GM19043 (cell line): ENCODE data around the gene TMEM131L.

Source experiments
- ATAC-seq: cut with Tn5 transposase; IDR thresholded peaks from one replicate; pipeline ENCODE4 v1.9.1; 2021; ENCODE audit warnings: low read depth; ENCODE audit not compliant: unreplicated experiment

Gene TMEM131L

DNA sequence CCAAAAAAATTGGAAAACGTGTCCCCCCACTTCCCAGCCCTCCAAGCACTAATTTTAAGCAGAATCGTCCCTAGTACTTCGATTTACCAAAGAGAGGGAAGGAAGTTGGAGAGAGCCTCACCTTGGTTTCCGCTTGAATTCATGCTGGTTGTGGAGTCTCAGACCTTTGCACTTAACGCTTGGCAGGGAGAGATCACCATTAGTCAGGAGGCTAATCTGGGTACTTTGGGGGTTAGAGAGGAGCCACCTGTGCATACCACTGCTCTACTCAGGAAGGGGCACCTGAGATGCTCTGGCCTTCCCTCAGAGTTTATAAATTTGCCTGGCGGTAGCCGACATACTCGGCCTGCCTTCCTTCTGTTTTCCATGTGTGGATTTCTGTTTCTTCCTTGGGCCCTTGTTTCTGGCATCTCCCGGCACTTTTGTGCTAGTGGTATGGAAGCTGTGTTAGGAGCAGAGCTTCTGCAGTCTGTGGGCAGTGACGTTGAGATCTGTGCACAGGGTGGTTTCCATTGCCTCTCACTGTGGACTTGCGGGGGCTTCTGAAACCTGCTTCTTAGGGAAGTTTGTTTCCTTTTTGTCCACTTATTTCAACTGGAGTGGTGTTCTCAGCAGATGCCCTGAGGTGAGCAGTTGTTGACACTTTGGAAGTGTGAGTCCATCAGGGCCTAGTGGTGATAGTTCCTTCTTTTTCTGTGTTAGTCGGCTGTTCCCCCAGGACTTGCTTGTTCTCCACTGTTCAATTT is 104.2 kb downstream of the TMEM131L start:
- no peak for ATAC-seq

DNA sequence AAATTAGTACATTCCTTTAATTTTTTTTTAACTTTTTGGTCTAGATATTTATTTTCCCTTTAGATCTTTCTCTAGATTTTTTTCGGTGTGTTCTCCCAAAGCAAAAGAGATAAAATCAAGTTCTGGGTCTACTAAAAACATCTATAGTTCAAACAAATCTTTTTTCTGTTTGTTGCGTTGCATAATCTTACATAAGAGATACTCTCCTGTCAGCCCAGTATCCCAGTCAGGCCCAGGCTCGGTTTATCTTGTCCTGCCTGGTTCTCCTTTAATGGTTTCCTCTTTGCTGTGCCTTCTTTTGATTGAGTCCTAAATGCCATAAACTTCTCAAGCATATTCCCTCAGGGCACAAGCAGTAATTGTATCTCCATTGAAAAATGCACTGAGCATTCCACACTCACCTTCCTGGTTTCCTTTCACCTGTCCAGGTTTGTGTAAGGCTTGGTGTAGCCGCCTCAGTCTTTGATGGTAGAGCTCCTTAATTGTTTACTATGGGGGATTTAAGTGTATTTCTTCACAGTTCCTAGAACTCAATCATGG is 104.9 kb downstream of the TMEM131L start:
- ATAC-seq, result no peak

DNA sequence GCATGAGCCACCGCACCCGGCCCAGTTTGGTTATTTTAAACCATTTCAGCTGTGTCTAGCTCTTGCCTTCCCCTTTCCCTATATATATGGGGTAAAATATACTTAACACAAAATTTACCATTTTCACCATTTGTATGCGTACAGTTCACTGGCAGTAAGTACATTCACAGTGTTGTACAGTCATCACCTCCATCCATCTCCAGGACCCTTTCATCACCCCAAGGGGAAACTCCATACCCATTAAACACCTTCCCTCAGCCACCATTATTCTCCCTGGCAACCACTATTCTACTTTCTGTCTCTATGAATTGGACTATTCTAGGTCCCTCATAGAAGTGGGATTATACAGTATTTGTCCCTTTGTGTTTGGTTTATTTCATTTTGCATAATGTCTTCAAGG is 106.4 kb downstream of the TMEM131L start:
- no peak for ATAC-seq

DNA sequence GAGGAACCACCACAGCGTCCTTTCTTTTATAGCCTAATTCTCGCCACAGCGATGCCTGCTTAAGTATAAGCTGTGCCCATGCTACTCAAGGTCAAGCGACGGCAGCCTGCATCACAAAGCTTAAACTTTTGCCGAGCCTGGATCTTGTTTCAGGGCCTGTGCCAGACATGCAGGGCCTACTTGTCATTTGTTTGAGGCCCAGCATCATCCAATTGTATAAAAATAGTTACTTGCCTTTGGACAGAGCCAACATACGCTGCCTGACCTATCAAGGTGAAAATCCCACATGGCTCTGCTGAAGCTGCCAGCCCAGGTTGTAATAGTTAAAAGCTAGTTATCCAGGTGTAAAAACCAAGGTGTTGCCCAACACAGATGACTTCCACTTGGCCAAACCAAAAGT is 107.1 kb downstream of the TMEM131L start:
- ATAC-seq, result no peak

DNA sequence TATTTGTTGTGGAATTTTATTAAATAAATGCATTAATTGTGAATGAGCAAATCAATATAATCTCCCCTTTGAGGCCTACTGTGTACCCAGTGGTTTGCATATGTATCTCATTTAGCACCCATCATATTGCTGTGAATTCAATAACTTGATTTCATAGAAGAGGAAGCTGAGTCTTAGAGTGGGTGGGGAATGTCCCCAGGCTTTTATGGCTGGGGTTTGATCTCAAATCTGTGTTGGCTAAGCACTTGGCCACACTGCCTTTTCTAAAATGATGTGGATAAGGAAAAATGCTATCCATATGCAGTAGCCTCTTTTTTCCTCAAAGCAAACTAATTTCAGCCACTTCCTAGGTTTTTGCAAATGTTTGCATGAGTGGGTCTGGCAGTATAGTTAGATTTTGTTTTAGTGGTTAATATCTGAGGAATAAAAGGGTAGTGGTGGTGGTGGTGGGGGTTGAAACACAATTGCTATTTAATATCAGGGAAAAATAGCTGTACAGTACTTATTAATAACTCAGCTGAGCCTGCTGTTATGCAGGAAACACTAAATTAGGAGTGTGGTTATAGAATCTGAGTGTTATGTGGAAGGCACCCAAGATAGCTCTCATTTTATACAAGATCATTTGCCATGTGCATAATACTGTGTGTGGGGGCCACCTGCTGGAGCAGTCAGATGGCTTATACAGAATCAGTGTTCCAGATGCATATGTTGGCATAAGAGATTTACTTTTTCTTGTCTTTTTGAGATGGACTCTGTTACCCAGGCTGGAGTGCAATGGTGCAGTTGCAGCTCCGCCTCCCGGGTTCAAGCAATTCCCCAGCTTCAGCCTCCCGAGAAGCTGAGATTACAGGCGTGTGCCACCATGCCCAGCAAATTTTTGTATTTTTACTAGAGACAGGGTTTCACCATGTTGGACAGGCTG is 108.0 kb downstream of the TMEM131L start:
- ATAC-seq, result peak; percentile 47

DNA sequence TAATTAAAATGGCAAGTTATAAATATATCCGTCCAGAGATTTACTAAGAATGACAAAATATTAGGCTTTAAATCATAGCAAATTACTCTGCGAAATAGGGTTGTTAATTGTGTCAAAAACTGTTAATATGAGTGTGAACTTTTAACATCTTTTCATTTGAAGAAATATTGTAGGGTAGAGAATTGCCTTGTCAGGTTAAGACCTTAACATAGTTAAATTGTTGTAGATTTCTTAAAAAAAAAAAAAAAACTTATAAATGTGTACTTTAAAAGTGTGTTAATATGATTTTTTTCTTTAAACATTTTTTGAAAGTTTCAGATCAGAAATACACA is 110.2 kb downstream of the TMEM131L start:
- no peak for ATAC-seq

DNA sequence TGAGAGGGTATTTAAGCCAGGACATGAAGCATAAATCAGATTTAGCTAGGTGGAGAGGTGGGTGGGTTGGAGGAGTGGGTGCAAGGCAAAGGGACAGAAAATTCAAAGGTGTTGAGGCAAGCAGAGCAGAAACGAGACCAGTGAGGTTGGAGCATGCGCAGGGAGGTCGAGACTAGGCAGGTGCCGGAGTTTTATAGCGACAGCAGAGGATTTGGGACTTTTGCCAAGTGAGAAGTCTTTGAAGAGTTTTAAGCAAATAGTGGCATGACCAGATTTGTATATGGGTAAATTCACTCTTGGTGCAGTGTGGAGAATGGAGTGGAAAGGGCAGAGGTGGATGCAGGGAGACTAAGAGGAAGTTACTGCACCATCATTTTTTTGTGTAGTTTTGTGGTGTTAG is 110.9 kb downstream of the TMEM131L start:
- ATAC-seq, result no peak

DNA sequence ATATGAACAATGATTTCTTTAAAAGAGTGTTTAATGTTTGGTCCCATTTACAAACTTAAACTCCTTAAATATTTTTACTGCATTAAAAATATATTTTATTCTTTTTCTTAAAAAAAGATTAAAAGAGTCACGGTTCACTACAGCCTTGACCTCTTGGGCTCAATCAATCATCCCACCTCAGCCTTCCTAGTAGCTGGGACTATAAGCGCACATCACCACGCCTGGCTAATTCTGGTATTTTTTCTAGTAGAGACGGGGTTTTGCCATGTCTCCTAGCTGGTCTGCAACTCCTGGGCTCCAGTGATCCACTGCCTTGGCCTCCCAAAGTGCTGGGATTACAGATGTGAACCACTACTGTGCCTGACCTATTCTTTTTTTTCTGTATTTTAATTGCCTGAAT is 113.2 kb downstream of the TMEM131L start:
- ATAC-seq, result no peak

DNA sequence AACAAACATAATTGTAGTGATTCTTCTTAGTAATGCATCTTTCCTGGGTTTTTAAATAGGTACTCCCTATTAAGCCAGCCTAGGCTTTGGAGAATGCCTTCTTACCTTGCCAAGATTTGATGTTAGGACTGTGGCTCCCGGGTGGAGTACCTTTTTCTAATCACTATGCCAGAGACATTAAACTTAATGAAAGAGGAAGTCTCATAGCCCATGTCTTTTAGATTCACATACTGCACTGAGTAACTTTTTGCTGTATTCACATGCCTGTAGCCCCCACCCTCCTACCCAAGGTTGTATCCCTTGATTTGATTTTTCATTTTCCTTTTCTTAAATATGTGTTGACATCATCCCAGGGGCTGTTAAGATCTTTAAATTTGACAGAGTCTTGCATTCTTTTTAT is 113.7 kb downstream of the TMEM131L start:
- ATAC-seq, result no peak

DNA sequence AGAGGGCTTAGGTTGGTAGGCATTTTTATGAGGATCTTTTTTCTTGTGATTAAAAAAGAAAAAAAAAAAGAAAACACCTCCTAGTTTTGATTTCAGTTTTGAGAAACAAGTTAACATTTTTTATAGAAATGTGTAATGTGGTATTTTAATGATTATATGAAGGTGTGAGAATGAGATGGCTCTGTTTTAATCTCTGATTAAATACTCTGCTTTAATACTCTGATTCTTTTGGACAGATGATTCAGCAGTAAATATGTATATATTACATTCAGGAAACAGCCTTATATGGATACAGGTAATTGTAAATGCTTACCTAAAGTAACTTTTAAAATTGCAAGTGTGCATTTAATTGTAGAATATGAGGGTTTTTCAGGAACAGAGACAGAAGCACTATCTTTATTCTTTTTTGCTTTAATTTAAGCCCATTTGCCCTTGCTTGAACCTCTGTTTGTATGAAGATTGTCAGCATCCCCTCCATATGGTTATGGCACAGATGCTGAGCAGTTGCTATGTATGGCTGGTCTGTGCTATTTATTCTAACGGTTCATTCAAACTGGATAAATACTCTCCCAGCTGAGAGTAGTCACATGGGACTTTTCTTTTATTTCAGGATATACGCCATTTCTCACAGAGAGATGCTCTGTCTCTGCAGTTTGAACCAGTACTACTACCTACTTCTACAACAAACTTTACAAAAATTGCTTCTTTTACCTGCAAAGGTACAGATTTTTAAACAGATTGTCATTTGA is 117.0 kb downstream of the TMEM131L start:
- ATAC-seq, result no peak

DNA sequence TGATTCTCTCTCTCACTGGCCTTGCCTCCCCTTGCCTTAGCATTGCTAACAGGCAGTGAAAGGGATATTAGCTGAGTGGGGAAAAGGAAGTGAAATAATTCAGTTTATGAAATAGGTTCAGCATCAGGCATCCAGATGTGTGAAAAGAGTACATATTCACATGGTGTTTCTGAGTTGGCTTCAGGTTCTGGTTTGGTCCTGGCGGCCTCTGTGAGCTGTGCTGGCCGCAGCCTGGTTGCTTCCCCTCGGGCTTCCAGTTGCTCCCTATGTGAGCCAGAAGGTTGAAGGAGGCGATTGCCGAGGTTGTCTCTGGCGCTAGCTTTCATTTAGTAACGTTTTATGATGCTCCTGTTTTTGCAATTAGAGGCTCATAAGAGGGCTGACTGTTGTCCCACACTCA is 118.9 kb downstream of the TMEM131L start:
- ATAC-seq, result no peak

DNA sequence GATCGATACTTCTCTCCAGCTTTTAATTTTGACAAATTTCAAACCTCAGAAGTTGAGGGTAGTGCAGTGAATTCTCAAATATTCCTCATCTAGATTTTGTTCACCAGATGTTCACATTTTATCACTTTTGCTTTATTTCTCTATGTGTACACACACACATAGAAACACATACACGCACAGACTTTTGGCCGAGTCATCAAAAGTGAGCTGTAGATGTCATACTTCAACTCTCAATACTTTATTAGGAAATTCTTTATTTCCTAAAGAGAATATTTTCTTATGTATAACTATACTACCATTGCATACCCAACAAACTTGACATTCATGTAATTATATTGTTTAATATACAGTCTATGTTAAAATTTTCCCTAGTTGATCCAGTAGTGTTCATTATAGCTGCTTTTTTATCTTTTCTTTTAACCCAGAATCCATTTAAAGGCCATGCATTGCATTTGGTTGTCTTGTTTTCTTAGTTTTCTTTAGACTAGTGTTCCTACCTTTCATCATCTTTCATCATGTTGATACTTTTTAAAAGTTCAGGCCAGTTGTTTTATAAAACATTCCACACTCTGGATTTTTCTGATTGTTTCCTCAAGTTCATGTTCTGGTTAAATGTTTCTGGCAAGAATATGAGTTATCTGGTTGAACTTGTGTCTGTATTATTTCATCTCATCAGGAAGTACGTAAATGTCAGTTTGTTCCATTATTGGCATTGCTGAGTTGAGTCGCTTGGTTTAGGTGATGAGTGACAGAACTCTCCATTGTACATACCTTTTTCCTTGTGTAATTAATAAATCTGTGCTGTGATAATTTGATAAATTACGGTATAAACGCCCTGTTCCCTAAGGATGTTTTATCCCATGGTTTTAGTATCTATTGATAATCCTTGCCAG is 123.8 kb downstream of the TMEM131L start:
- no peak for ATAC-seq

DNA sequence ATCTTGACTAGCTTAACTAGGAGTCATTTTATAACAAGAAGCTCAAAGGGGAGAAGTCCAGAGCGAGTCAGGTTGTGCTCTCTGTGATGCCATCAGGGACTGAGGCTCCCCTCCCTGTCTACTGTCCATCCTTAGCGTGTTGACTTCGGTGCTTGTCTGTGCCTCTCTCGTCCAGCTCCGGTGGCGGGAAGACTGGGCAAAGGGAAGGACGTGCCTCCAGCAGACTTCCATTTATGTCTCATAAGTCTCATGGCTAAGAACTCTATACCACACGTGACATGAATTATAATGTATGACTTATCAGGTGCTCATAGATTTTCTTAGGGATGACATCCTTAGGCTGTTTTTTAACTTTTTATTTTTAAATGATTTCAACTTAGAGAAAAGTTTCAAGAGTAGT is 125.3 kb downstream of the TMEM131L start:
- ATAC-seq, result no peak

DNA sequence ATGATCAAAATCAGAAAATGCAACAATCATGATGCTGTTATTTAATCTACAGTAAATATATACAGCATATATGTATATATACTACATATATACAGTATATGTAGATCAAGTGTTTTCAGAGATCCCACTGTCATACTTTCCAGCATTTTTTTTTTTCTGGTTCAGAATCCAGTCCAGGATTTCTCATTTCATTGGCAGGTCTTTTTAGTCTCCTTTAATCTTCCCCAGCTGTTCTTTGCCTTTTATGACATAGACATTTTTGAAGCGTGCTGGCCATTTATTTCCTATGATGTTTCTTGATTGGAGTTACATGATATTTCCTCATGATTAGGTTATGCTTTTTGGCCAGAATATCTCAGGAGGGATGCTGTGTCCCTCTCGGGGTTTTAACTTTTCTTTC is 125.9 kb downstream of the TMEM131L start:
- no peak for ATAC-seq

DNA sequence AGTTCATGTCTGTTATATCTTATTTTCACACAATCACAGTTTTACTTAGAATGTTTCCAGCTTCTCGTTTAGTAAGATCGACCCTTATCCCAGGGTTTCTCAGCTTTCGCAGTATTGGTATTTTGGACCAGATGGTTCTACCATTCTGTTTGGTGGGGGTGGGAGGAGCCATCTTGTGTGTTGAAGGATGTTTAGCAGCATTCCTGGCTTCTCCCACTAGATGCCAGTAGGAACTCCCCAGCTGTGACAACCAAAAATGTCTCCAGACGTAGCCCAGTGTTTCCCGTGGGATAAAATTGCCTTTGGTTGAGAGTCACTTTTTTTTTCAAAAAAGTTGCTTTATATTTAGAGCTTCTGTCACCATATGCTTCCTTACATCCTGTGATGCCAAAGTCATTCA is 127.0 kb downstream of the TMEM131L start:
- ATAC-seq, result no peak

DNA sequence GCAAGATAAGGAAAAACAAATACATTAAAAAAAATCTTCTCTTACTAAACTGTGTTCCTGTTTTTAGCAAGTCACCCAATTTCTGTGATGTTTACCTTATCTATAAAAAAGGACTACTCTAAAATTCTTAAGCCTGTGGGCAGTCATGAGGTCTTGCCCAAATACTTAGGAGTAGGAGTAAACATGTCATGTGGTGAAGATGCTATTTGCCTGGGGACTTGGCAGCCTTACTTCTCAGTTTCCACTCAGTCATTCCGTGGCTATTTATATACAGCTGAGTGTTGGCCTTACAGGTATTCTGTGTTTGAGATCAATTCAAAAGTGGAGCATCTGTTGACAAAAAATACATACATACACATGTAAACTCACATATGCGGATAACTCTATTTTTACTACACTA is 128.1 kb downstream of the TMEM131L start:
- no peak for ATAC-seq

DNA sequence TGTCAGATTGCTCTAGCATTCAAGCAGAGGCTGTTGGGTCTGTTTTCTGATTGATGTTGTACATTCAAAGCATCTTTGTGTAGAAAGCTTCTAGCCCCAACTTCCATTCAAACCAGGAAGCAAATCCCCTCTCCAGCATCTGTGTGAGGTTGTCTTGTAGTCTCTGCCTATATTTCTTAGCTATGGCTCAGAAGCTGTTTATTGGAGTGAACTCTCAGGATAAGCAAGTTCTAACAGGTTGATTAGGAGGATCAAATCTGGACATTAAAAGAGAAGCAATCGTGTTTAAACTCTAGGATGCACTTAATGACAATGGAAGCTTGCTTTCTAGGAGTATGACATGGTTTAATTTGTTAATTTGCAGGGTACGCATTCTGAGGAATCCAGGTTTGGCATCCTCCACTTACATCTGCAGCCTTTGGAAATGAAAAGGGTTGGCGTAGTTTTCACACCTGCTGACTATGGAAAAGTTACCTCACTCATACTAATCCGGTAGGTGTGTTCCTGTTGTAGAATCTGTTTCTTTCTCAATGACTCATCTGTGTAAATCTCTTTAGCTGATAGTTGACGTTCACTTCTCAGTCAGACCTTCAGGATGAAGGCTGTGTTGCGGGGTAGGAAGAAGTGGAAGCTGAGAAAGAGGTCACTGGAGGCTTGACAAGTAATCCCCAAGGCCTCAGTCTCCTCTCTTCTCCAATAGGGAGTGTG is 129.9 kb downstream of the TMEM131L start:
- no peak for ATAC-seq

DNA sequence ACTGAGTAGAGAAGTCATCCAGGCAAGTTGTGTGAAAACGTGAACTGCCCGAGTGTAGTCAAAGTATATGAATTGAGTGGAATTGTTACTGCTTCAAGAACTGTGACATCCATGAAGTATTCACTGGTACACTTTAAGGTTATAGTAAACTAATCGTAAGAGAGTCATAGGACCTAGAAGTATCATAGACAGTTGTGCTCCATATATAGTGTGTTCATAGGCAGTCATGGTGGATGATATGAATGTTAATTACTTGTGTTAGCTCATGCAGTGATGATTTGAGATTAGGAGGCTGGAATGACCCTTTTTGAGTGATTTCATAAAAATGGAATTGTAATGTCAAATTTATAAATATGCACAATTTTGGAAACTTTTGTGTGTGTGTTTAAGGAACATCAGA is 136.6 kb downstream of the TMEM131L start:
- no peak for ATAC-seq

DNA sequence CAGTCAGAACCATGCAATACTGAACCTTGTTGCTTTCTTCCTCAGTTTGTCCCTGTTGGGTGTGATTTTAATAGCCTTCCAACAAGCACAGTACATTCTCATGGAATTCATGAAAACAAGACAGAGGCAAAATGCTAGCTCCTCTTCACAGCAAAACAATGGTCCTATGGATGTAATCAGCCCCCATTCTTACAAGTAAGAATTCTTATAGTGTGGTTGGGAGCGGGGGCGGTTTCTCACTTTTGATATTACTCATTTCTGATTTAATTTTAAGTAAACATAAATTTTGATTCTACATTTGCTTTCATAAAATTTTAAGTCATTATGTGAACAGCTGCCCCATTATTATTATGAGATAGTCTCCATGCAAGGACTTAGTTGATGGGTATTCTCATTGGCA is 137.1 kb downstream of the TMEM131L start:
- ATAC-seq, result no peak
